ENCODE results near the gene SMU1.

The SMU1 gene

DNA sequence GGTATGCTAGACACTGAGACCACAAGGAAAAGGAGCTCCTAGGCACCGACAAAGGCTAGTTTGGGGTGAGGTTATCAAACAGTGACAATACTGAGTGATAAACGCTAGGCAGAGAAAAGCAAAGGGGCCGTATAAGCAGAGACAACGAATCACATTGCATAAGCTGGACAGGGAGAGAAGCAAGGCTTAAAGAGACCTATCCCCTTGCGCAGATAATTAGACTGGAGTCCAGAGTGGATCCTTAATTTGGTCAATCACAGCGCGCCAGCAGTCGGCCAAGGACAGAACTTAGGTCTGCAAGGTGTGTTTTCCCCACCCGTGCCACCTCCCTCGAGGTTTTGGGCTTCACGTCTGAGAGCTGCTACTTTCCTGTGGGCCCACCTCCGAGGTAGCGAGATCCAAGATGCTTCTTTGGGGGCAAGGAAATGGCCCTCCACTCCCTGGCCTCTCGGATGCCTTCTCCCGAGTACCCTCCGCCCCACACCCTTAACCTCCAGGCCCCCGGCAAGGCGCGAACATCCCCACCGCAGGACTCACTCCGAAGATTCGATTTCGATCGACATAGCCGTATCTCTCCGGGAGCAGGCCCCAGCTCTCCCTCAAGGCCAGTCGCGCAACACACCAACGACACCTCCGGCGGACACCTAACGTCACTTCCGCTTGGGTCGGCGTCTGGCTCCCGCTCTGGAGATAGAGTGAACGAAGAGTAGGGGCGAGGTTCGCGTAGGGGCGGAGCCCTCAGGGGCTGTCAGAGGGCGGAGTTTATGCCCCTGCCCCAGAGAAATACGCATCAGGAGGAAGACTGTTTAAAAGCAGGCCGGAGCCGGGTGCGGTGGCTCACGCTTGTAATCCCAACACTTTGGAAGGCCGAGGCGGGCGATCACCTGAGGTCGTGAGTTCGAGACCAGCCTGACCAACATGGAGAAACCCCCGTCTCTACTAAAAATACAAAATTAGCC is at the start of gene SMU1:
Gene SMU1 (minus strand): TSS at position 629 of the 959 bp plus-strand sequence. CDS start 66 bp downstream, at position 563.
- DNase-seq = peak; percentile 84

DNA sequence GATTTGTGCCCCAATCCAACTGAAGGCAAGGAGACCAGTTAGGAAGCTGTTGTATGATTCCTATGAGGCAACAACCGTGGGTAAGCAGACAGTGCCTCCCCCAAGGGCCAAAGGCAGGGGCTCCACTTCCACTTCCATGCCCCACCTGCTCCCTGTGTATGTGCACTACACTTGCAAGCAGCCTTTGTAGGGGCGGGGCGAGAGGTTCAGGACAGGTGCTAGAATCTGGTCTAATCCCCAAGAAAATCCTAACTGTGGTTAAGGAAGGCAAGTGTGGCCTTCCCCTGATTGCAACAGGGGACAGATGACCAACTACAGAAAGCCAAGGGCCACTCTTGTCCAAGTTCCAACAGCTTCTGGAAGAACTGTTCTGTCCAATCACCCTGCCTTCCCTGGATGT is 49.0 kb upstream of the SMU1 start:
- DNase-seq = no peak

DNA sequence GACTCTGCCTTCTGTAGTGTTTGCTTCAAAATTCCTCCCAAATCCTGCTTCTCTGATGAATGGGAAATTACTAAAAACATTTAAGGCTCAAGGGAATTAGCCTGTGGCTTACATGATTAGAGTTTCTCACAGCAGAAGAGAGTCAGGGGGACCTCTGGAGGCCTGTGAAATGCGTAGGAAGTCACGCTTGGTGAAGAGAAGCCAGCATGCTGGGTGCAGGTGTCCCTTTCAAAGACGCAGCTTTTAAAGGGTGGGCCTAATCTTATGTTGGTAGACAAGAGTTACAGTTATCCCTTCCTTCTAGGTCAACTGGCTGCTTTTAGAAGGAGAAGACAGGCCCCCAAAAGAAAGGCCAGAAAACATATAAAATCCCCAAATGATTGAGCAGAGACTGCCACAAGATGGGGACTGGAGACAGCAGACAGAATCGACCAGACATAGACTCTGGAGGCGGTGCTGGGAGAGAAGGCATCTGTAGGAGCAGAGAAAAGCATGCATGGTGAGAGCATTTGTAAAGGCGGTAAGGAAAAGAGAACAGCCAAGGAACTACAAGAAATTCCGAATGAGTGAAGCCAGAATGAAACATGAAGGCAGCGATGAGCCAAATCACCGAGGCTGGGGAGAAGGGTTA is 48.4 kb upstream of the SMU1 start:
- DNase-seq = no peak

DNA sequence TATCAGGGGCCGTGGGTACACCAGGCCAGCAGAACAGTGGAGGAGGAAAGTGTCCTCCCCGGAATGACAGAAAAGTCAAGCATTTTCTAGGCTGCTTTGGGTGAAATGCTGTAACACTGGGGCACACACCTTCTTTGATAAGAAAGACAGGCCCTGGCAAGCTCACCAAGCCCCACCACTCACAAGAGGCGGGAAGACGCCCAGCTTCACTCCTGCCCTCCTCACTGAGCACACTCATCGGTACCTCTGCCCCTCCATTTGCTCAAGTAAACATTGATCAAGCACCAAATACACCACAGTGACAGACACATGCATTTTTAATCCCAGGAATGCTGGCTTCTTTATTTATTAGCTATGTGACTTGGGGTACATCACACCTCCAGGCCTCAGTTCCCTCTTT is 47.6 kb upstream of the SMU1 start:
- no peak for DNase-seq

DNA sequence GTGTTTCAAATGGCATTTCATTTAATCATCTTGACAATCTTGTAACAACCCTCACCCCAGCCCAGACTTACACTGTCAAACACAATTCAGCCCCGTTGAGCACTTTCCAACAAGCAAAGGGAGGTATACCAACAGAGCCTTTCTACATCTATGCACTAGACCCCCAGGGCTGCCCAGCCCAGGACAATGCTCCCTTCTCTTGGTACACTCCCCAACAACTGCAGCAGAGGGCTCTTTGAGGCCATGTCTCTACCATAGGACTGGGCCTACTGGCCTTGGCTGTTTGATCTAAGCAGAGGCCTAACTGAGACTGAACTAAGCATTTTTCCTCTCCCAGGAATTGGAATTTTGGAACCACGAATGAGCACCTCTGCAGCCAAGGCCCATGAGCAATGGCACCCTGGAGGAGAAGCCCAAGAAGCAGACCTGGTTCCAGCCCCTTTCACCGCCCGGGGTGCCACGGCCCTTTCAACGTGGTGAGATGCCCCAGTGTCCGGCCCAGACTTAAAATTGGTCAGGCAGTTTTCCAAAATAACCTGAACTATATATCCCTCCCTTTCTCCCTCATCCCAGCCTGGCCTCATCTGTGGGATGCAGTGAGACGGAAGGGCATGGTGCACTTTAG is 47.0 kb upstream of the SMU1 start:
- no peak for DNase-seq

DNA sequence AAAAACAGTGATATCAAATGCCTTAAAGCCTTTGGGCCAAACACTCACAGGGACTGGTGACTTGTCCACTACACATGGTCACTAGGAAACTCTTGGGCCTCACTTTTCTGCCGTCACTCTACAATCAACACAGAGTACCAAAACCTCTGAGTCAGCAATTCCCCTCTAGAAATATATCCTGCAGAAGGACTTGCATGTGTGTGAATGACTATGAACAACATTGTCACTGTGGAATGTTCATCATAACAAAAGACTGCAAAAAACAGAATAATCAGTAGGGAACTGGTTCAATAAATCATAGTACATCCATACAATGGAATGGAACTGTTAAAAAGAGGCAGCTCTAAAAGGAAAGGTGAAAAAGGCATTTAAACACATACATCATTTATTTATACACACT is 44.1 kb upstream of the SMU1 start:
- no peak for DNase-seq

DNA sequence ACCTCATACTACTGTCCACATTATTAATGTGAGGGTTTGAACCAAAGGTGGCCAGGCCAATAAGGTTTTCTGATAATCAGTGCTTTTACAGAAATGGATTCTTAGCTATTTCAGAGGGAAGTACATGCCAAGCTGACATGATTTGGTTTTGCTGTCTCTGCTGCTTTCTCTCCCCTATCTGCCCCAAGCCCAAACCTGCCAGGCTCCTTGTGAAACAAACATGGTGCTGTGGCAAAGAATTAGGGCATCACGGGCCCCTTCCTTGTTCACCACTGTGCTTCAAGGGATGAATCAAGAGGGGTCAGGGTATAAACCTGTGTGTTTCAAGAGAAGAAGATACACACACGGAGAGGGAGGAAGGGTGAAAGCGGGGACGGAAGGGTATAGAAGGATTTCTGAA is 41.3 kb upstream of the SMU1 start:
- DNase-seq = no peak

DNA sequence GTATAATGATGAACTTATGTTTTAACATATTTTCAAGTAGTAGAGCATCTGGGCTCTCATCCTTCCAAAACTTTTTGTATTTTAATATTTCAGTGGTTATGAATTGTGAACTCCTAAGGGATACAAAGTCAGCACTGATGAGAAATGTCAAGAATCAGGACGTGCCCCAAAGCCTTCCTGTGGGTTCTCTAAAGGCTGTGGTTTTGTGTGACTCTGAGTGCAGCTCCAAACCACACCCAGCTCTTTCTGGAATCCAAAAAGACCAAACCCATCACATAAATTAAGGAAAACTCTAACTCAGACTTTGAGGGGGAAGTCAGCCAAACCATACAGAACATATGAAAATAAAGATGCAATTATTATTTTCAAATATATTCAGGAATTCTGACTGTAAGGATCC is 40.8 kb upstream of the SMU1 start:
- no peak for DNase-seq

DNA sequence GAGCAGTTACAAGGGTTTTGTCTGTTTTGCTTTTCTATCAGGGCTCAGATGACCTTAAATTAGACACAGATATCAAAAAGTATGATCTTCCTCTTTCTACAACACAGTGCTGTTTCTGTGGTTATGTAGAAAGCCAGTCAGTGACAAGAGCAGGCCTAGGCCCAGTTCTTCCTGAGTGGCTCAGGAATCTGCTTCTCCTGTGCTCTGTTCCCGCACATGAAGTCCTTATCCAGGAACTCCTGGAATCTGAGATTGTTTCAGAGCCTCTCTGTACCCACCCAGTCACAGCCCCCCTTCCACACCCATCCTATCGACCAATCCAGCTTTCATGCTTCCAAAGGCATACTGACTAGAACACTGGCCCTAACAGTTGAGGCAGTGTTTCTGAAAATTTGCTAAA is 40.4 kb upstream of the SMU1 start:
- DNase-seq = no peak

DNA sequence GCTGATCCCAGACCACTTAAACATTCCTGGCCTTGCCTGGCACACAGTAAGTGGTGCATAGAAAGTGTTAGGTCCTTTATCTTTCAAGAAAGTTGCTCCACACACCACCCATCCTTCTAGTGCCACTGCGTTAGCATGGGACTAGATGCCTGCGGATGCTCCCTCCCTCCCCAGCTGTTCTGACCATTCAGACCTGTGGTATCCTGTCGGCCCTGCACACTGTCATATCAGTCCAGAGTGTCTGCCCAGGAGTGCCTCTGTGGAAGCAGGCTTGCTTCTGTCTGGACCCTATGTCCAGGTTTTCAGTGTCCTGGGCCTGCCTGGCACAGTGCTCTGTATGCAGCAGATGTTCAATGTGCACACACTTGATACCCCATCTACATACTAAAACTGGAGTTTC is 38.3 kb upstream of the SMU1 start:
- no peak for DNase-seq

DNA sequence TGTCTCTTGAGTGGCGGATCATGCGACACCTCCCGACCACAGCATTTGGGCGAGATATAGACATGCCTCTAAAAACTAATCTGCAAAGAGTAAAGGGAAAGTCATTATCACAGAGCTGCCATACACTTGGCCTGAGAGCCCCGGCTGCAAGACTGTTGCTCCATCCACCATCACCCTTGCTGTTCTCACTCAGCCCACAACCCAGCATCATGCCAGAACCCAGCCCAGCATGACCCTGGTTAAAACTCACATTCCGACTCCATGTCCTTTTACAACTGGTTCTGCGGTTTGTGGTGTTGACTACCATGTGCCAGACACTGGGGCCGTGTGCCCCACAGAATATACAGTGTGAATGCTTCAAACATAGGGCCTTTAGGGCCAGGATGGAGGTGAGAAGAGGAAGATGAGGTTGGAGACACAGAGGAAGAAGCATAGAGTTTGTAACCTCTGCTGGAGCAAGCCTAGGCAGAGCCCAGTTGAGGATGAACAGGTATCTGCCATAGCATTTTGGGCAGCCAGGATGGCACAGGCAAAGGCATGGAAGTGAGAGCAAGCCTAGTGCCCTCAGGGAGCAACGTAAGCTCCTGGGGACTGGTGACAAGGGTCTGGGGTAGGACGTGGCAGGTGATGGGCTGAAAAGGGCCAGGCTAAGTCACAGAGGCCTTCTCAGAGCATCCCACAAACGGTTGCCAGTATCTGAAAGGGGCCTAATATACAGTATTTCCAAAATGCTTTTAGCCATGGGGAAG is 37.5 kb upstream of the SMU1 start:
- DNase-seq = no peak

DNA sequence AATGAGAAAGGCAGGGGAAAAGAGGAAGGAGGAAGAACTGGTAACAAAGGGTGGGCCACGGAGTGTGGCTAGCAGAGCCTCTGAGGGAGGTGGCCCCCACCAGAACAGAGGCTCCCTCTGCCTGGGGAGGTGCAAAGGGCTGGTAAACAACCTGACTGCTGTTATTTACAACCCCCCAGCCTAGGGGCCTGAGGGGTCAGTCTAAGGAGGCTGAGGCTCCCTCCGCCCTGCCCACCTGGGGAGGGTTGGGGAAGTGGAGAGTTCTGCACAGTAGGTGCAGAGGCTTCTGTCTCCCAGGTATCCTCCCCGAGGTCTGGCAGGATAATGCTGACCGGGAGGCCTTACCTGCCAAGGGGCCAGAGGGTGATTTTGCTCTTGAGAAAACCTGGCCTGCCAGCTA is 35.6 kb upstream of the SMU1 start:
- no peak for DNase-seq

DNA sequence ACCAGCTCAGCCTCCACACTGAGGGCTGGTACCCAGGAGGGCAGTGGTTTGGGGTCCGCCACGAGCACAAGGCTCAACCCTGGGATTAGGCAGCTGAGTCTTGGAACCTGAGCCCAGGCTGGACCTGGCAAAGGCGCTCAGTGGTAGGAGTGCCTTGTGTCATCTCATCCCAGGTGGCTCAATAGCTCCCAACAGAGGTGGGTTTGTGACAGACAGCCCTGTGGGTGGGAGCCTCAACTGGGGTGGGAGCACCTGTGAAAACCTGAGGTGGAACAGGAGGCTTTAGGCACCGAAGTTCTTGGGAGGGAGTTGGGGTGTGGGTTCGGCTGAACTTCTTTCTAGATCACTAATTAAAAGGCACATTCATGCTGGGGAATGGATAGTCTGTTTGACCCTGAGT is 35.2 kb upstream of the SMU1 start:
- DNase-seq = no peak

DNA sequence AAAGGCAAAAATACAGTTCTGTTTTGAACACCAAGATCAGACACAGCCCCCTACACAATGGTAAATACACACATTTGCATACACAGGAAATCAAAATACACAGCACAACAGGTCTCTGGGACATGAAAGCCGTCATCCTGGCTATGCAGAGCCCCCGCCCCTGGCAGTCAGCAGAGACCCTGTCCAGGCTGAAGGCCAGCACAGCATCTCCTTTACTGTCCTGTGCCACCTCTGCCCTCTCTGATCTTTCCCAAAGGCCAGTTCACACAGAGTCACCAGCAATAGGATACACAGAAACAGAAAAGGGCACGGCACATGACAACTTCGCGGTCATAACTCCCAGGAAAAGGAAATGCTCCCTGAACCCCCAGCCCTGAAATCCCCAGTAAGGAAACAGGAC is 34.2 kb upstream of the SMU1 start:
- no peak for DNase-seq

DNA sequence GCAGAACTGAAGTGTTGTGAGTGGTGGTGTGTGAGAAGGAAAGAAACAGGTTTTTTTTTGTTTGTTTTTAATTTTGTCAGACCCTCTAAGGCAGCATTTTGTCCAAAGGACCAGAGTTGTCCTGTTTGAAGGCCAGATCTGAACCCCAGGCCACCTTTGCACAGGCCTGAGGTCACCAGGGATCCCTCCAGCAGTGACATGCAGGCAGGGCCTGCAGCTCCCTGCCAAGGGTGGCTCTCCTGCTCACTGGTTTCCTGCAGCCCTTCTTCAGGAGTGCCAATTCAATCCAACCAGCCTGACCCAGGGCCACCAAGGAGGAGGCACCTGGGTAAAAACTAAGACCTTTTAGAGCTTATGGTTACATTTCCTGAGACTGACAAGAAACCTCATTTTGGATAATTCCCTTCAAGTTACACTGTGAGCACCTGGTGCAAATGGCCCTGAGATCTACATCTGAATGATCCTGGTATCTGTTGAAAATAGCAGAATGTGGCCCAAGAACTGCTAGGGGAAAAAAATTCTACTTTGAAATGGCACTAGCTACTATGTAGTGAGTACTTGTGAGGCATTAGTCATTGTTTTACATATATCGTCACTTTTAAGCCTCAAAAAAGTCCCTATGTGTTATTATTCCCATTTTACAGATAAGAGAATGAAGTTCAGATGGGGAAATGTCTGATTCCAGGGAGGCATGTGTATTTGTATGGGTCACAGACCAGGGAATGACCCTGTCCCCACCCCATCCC is 33.5 kb upstream of the SMU1 start:
- DNase-seq = no peak

DNA sequence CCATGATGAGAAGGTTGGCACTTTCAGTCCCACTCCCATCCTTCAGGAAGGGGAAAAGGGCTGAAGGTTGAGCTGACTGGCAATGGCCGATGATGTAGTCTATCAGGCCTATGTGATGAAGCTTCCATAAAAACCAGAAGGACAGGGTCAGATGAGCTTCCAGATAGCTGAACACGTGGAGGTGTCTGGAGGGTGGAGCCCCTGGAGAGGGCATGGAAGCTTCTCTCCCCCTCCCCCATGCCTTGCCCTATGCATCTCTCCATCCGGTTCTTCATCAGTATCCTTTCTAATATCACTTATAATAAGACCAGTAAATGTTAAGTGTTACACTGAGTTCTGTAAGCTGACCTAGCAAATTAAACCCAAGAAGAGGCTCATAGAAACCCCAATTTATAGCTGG is 32.6 kb upstream of the SMU1 start:
- no peak for DNase-seq

DNA sequence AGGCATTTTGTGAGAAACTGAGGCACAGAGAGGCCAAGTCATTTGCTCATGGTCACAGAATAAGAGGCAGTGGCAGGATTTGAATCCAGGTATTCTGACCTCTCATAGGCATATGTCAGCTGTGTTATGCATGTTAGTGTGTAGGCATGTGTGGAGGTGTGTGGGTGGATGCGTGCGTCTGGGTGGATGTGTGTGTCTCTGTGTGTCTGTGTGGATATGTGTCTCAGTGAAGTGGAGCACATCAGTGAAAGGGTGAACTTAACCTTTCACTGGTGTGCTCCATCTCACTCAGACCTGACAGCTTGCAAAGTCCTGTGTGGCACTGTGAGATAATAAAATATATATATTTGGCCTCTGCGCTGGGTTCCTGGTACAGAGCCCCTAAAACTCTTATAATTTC is 32.0 kb upstream of the SMU1 start:
- no peak for DNase-seq

DNA sequence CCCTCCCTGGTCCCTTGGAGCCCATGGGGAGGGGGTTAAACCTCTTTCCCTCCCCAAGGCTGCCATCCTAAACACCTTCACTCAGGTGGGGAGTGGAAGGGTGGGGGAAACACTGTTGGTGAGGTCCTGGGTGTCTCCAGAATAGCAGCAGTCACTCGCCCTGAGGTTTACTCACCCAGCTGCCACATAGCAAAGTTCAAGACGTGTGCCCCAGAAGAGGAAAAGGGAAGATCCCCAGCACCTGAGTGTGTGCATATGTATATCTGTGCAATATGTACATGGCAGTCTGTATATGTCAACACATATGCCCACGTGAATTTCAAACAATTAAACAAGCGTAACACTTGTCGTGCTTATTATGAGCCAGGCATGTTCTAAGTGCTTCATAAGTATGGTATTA is 31.3 kb upstream of the SMU1 start:
- no peak for DNase-seq

DNA sequence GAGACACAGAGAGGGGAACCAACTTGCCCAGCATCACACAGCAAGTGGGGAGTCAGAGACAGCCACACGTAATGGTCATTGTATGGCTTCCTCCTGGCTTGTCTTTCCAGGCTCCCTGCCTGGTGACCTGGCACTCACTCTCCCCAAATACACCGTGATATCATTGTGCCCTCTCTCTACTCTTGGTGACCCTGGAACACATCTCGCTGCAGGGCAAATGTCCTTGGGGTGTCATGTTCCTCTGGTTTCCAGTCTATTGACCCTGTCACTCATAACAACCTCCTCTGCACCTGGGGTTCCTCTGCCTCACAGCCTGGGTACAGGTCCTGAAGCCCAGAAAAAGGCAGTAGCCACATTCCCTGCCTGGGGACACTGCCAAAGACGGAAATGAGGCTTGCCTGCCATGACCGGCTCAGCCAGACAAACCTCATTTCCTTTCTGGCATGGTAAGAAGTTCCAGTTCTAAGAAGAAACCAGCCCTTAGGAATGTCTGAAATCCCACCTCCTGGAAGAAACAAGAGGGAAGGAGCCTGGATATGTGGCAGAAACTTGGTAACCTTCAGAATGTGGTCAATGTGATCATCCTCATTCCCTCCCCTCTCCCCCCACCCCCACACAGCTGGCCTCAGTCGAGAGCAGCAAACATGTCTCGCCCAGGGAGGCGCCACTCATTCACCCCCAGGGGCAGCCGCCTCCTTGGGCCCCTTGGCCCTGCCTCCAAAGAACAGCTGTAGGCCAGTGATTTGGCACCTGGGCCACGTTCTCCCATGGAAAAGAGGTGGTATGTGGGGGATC is 30.6 kb upstream of the SMU1 start:
- DNase-seq = peak; percentile 12

DNA sequence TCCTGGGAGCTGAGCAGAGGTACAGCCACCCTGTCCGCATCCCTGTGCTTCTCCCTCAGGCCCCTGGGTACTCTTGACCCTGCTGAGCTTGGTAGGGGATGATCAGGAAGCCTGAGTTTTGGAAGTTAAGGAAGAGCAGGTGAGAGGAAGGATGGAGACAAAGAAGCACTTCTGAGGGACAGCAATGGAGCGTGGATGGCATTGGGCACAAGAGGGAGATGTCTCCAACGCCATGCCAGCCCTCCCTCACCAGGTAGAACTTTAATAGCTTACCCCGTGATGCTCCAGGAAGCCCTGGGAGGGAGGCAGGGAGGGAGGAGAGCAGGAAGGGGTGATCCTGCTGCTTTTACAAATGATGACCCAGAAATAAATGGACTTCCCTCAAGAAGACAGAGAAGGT is 29.9 kb upstream of the SMU1 start:
- no peak for DNase-seq

DNA sequence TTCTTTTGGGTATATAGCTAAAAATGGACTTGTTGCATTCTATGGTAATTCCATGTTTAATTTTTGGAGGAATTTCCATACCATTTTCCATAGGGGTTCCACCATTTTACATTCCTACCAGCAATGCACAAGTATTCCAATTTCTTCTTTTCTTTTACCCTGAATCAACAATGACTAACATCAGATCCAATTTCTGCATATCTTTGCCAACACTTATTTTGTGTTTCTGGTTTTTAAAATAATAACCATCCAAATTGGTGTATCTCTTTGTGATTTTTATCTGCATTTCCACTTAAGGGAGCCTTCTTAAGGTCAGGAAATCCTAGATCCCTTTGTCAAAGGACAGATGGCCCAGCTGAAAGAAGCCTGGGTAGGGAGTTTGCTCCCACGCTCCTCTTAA is 29.5 kb upstream of the SMU1 start:
- no peak for DNase-seq

DNA sequence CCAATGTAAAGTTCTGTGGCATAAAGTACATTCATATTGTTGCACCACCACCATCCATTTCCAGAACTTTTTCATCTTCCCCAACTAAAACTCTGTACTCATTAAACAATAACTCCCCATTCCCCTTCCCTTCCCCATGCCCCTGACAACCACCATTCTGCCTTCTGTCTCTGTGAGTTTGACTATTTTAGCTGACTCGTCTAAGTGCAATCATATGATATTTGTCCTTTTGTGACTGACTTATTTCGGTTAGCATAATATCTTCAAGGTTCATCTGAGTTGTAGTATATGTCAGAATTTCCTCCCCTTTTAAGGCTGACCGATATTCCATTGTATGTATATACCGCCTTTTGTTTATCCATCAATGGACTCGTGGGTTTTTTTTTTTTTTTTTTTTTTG is 29.0 kb upstream of the SMU1 start:
- DNase-seq = no peak

Data from NCI-H226 (cell line).